GM12891 (cell line): Measurements from ENCODE around the gene KRTAP3-3. TPM values are rescaled to one million over a fixed set of nuclear protein-coding genes. Genes with fewer than 3 reads are reported as not detected.
"Not testable (repeated sequence)": the region's sequence is repeated elsewhere in the genome, so short reads cannot be mapped to it uniquely, and the experiment has no call there.

Experiments used
- DNase-seq: peaks from one replicate; pipeline ENCODE4 v3.0.0; 2011; ENCODE audit warnings: low spot score; ENCODE audit not compliant: insufficient read length
- FAIRE-seq: peaks from 2 replicates; lab custom pipeline; 2011; peaks lifted over from hg19 to GRCh38; lab: Jason Lieb, UNC
- PAX5 ChIP-seq: IDR thresholded peaks from 2 replicates; pipeline ENCODE4 v1.6.1; 2011; ENCODE audit warnings: low read length, moderate library complexity, mild to moderate bottlenecking; ENCODE audit not compliant: insufficient read depth, severe bottlenecking
- POLR2A ChIP-seq: IDR thresholded peaks from 2 replicates; pipeline ENCODE4 v1.6.1; 2011; ENCODE audit warnings: low read depth, low read length, control low read depth
- POLR2AphosphoS5 ChIP-seq: IDR thresholded peaks from 2 replicates; pipeline ENCODE4 v1.6.1; 2011; ENCODE audit warnings: low read depth, low read length, control low read depth
- POU2F2 ChIP-seq: IDR thresholded peaks from 2 replicates; pipeline ENCODE4 v1.6.1; 2011; ENCODE audit warnings: low read depth, mild to moderate bottlenecking, control low read depth, low read length, moderate library complexity
- SPI1 ChIP-seq: IDR thresholded peaks from 2 replicates; pipeline ENCODE4 v1.6.1; 2011; ENCODE audit warnings: low read depth, low read length, control low read depth
- TAF1 ChIP-seq: IDR thresholded peaks from 2 replicates; pipeline ENCODE4 v1.6.1; 2011; ENCODE audit warnings: low read depth, low read length, control low read depth
- polyA plus RNA-seq: library from polyadenylated mRNA; unstranded; fragments of >200 nt; gene quantifications from one replicate; pipeline ENCODE4 v1.2.1, GENCODE V29; 2012; ENCODE audit warnings: low read depth, missing spikeins, inconsistent platforms; ENCODE audit not compliant: missing spikeins

The KRTAP3-3 gene
- polyA plus RNA-seq = not detected

- TF ChIP-seq TAF1 = no peak
- no peak for DNase-seq
- FAIRE-seq = no peak
These were observed at the start of gene KRTAP3-3 for GRCh38 chr17:40993839-40994238. Gene KRTAP3-3, minus strand, starts transcription at chr17:40994164. Its CDS starts 67 bp downstream, at chr17:40994097.

GRCh38 chr17:41042953-41043352 is 49.0 kb upstream of the KRTAP3-3 start:
- TF ChIP-seq POLR2AphosphoS5 (no peak), SPI1 (no peak), POU2F2 (no peak), TAF1 (no peak), PAX5 (no peak), POLR2A (no peak)
- FAIRE-seq (no peak), DNase-seq (no peak)

- not testable (repeated sequence) for FAIRE-seq, DNase-seq
These were observed 47.0 kb upstream of the KRTAP3-3 start, which contains the start of gene KRTAP1-1 for GRCh38 chr17:41040783-41041571. Gene KRTAP1-1, minus strand, starts transcription at chr17:41041450. Its CDS starts 53 bp downstream, at chr17:41041397.

- no peak for FAIRE-seq
- TF ChIP-seq POLR2A (no peak), POLR2AphosphoS5 (no peak), POU2F2 (no peak), PAX5 (no peak)
- DNase-seq = no peak
These were observed 43.9 kb upstream of the KRTAP3-3 start for GRCh38 chr17:41037853-41038350.

GRCh38 chr17:41034346-41034935 is 40.5 kb upstream of the KRTAP3-3 start, which contains the start of gene KRTAP1-3:
Gene KRTAP1-3, minus strand, starts transcription at chr17:41034874. Its CDS starts 53 bp downstream, at chr17:41034821.
- not testable (repeated sequence) for DNase-seq, FAIRE-seq

- FAIRE-seq = no peak
- TF ChIP-seq POLR2AphosphoS5 = no peak
- TF ChIP-seq PAX5 = no peak
- DNase-seq = no peak
These were observed 35.8 kb upstream of the KRTAP3-3 start, which contains the start of gene KRTAP1-4 for GRCh38 chr17:41029633-41030245. Gene KRTAP1-4, minus strand, starts transcription at chr17:41030195. Its CDS starts 117 bp downstream, at chr17:41030078.

GRCh38 chr17:41026715-41027471 is 32.9 kb upstream of the KRTAP3-3 start, which contains the start of gene KRTAP1-5:
Gene KRTAP1-5, minus strand, starts transcription at chr17:41027208. Its CDS starts 53 bp downstream, at chr17:41027155.
- TF ChIP-seq PAX5 = no peak
- TF ChIP-seq POLR2A = no peak
- DNase-seq = no peak
- no peak for FAIRE-seq

- FAIRE-seq (no peak), DNase-seq (no peak)
- no peak for TF ChIP-seq POU2F2
- TF ChIP-seq TAF1 = no peak
- TF ChIP-seq POLR2A = no peak
- TF ChIP-seq POLR2AphosphoS5 = no peak
- TF ChIP-seq PAX5 = no peak
- TF ChIP-seq SPI1 = no peak
These were observed 30.7 kb upstream of the KRTAP3-3 start for GRCh38 chr17:41024697-41025096.

- FAIRE-seq (no peak), DNase-seq (no peak)
- TF ChIP-seq POLR2A = no peak
- TF ChIP-seq TAF1 = no peak
- no peak for TF ChIP-seq PAX5
- TF ChIP-seq POU2F2 = no peak
- no peak for TF ChIP-seq SPI1
- no peak for TF ChIP-seq POLR2AphosphoS5
These were observed 26.4 kb upstream of the KRTAP3-3 start for GRCh38 chr17:41020336-41020735.

GRCh38 chr17:41019415-41019814 is 25.5 kb upstream of the KRTAP3-3 start:
- no peak for FAIRE-seq
- DNase-seq = no peak
- TF ChIP-seq POLR2AphosphoS5 = no peak
